DMS 273 (cell line): ENCODE results near the gene WDR43.

Experiments used
- DNase-seq: peaks from one replicate; lab custom pipeline; 2025; ENCODE audit not compliant: unreplicated experiment; lab: John Stamatoyannopoulos, UW

WDR43 gene

GRCh38 chr2:28894470-28895188 is at the start of gene WDR43:
WDR43 (plus strand) TSS chr2:28894667; CDS start chr2:28894699, 32 bp downstream.
- DNase-seq, result peak; percentile 100

GRCh38 chr2:28855193-28855592 is 39.3 kb upstream of the WDR43 start:
- DNase-seq, result no peak

- DNase-seq, result no peak
Observed at GRCh38 chr2:28855977-28856376, 38.5 kb upstream of the WDR43 start.

- peak; percentile 7 for DNase-seq
Observed at GRCh38 chr2:28868611-28869010, 25.9 kb upstream of the WDR43 start.

- DNase-seq, result peak; percentile 76
Observed at GRCh38 chr2:28869494-28870145, 24.8 kb upstream of the WDR43 start.

- DNase-seq, result peak; percentile 99
Observed at GRCh38 chr2:28870146-28870891, 24.1 kb upstream of the WDR43 start, which contains the start of gene TRMT61B. TRMT61B (minus strand) TSS chr2:28870309; CDS start chr2:28870277, 32 bp downstream.

GRCh38 chr2:28871620-28872019 is 22.8 kb upstream of the WDR43 start:
- DNase-seq, result no peak

- DNase-seq, result no peak
Observed at GRCh38 chr2:28880193-28880592, 14.3 kb upstream of the WDR43 start.

- DNase-seq, result no peak
Observed at GRCh38 chr2:28893488-28893887, 979 bp upstream of the WDR43 start.

- peak; percentile 75 for DNase-seq
Observed at GRCh38 chr2:28895189-28895893, 874 bp downstream of the WDR43 start.

- DNase-seq, result peak; percentile 15
Observed at GRCh38 chr2:28896906-28897305, 2.4 kb downstream of the WDR43 start.

- DNase-seq, result peak; percentile 16
Observed at GRCh38 chr2:28898048-28898447, 3.6 kb downstream of the WDR43 start.

- no peak for DNase-seq
Observed at GRCh38 chr2:28901202-28901601, 6.7 kb downstream of the WDR43 start.

- DNase-seq, result no peak
Observed at GRCh38 chr2:28901841-28902240, 7.4 kb downstream of the WDR43 start.

- no peak for DNase-seq
Observed at GRCh38 chr2:28902584-28902983, 8.1 kb downstream of the WDR43 start.

- DNase-seq, result no peak
Observed at GRCh38 chr2:28904295-28904694, 9.8 kb downstream of the WDR43 start.

- no peak for DNase-seq
Observed at GRCh38 chr2:28904802-28905457, 10.5 kb downstream of the WDR43 start.

GRCh38 chr2:28905533-28905932 is 11.1 kb downstream of the WDR43 start:
- DNase-seq, result no peak

- DNase-seq, result no peak
Observed at GRCh38 chr2:28906376-28906775, 11.9 kb downstream of the WDR43 start.

- no peak for DNase-seq
Observed at GRCh38 chr2:28906821-28907220, 12.4 kb downstream of the WDR43 start.

- no peak for DNase-seq
Observed at GRCh38 chr2:28908172-28908571, 13.7 kb downstream of the WDR43 start.
